ENCODE data around the gene FAM163A.

GRCh38 chr1:179748772-179749171 lies 5.7 kb downstream of the FAM163A start:
- TF ChIP-seq CTCF (conservative IDR thresholded peaks at IDR 0.05) (no peak), ZFX (IDR thresholded peaks at IDR 0.05) (no peak)
